Kidney glomerular epithelial cell (primary cell): ENCODE results near the gene ATXN7L3.
A peak's percentile ranks its signal among the peaks of the same experiment; 100 is the strongest.
"Not testable (repeated sequence)": the region's sequence is repeated elsewhere in the genome, so short reads cannot be mapped to it uniquely, and the experiment has no call there.

Source experiments
- DNase-seq: peaks from one replicate; lab custom pipeline; 2025; lab: John Stamatoyannopoulos, UW

The ATXN7L3 gene

GRCh38 chr17:44174427-44174826, 25.3 kb downstream of the ATXN7L3 start:
- DNase-seq: no peak

GRCh38 chr17:44171931-44172455, 27.7 kb downstream of the ATXN7L3 start:
- DNase-seq: no peak

- no peak for DNase-seq
Measured at GRCh38 chr17:44170499-44171201, 29.0 kb downstream of the ATXN7L3 start, which contains the start of gene ASB16. Gene ASB16 (plus strand): TSS chr17:44170704. CDS start chr17:44170790, 86 bp downstream.

GRCh38 chr17:44170135-44170498, 29.6 kb downstream of the ATXN7L3 start:
- no peak for DNase-seq

- no peak for DNase-seq
Measured at GRCh38 chr17:44167181-44167861, 32.4 kb downstream of the ATXN7L3 start.

- DNase-seq: no peak
Measured at GRCh38 chr17:44164476-44164875, 35.2 kb downstream of the ATXN7L3 start.

GRCh38 chr17:44159519-44160210, 40.0 kb downstream of the ATXN7L3 start:
- peak; percentile 3 for DNase-seq

- no peak for DNase-seq
Measured at GRCh38 chr17:44155488-44155887, 44.2 kb downstream of the ATXN7L3 start.

GRCh38 chr17:44152875-44153274, 46.8 kb downstream of the ATXN7L3 start:
- DNase-seq: no peak

GRCh38 chr17:44149750-44150329, 49.8 kb downstream of the ATXN7L3 start:
- DNase-seq: no peak

GRCh38 chr17:44149066-44149465, 50.6 kb downstream of the ATXN7L3 start:
- not testable (repeated sequence) for DNase-seq

- DNase-seq: no peak
Measured at GRCh38 chr17:44147812-44148211, 51.9 kb downstream of the ATXN7L3 start.

- no peak for DNase-seq
Measured at GRCh38 chr17:44146375-44147346, 53.0 kb downstream of the ATXN7L3 start.

GRCh38 chr17:44144966-44145739, 54.5 kb downstream of the ATXN7L3 start:
- no peak for DNase-seq

- DNase-seq: not testable (repeated sequence)
Measured at GRCh38 chr17:44143921-44144320, 55.8 kb downstream of the ATXN7L3 start.
